Testis (tissue), 2 donors: Measurements from ENCODE around the gene CSTB.

Experiments
- POLR2A ChIP-seq: fragments of 450-650 bp; IDR thresholded peaks from one replicate; pipeline ENCODE4 v1.6.1; 2017; ENCODE audit warnings: antibody characterized with exemption, mild to moderate bottlenecking, moderate library complexity
- TF ChIP-seq, protein P1 (sequence below), 3 experiments: fragments of 450-650 bp in 2 of 3; fragments of 200-600 bp in 1 of 3; sonication (generic) in 1 of 3; IDR thresholded peaks; one replicate each; pipeline ENCODE4 v1.5.1; 2016 to 2019; ENCODE audit warnings: antibody characterized with exemption in 3 of 3, mild to moderate bottlenecking in 2 of 3, moderate library complexity in 1 of 3

DNA sequence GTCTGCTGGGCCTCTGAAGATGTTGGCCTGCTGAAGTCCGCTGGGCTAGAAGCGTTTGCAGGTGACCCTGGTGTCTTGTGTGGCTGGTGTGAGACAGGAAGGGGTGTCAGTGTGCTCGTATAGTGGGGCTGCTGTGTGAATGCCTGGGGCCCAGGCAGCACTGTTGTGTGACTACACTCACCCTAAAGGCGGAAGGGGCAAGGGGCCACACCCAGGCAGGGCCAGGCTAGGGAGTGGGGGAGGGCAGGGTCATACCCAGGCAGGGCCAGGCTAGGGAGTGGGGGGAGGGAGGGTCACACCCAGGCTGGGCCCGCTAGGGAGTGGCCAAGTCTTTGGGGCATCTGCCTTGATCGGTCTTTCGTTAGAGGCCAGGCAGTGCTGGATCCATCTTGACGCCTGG lies 32.2 kb downstream of the CSTB start:
- TF ChIP-seq, protein P1, sequence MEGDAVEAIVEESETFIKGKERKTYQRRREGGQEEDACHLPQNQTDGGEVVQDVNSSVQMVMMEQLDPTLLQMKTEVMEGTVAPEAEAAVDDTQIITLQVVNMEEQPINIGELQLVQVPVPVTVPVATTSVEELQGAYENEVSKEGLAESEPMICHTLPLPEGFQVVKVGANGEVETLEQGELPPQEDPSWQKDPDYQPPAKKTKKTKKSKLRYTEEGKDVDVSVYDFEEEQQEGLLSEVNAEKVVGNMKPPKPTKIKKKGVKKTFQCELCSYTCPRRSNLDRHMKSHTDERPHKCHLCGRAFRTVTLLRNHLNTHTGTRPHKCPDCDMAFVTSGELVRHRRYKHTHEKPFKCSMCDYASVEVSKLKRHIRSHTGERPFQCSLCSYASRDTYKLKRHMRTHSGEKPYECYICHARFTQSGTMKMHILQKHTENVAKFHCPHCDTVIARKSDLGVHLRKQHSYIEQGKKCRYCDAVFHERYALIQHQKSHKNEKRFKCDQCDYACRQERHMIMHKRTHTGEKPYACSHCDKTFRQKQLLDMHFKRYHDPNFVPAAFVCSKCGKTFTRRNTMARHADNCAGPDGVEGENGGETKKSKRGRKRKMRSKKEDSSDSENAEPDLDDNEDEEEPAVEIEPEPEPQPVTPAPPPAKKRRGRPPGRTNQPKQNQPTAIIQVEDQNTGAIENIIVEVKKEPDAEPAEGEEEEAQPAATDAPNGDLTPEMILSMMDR (IDR thresholded peaks at IDR 0.05): no peak
- no peak for TF ChIP-seq POLR2A
